Trophoblast cell (in vitro differentiated cells and primary cell): Measurements from ENCODE around the gene WSCD2. TPM values are rescaled to one million over a fixed set of nuclear protein-coding genes. Genes with fewer than 3 reads are reported as not detected.

Experiments used
- DNase-seq, 2 donors: peaks; one replicate each; pipeline ENCODE4 v3.0.0-alpha.2; 2016
- H2AFZ ChIP-seq: 2 replicates; pipeline ENCODE4 v1.6.1; 2013; ENCODE audit warnings: low read length, moderate library complexity, mild to moderate bottlenecking; ENCODE audit not compliant: insufficient read depth, poor library complexity
- H2AK5ac ChIP-seq: 2 replicates; pipeline ENCODE4 v1.6.1; 2013; ENCODE audit warnings: mild to moderate bottlenecking, low read length
- H2BK120ac ChIP-seq: 2 replicates; pipeline ENCODE4 v1.6.1; 2013; ENCODE audit warnings: low read length, mild to moderate bottlenecking, moderate library complexity; ENCODE audit not compliant: insufficient read depth, poor library complexity
- H2BK12ac ChIP-seq: 2 replicates; pipeline ENCODE4 v1.6.1; 2013; ENCODE audit warnings: mild to moderate bottlenecking, low read length, moderate library complexity
- H2BK5ac ChIP-seq: 2 replicates; pipeline ENCODE4 v1.6.1; 2013; ENCODE audit warnings: low read length, low read depth, moderate library complexity, mild to moderate bottlenecking; ENCODE audit not compliant: poor library complexity
- H3K14ac ChIP-seq: 2 replicates; pipeline ENCODE4 v1.6.1; 2013; ENCODE audit warnings: mild to moderate bottlenecking, low read length
- H3K18ac ChIP-seq: 2 replicates; pipeline ENCODE4 v1.6.1; 2013; ENCODE audit warnings: mild to moderate bottlenecking, low read length
- H3K23ac ChIP-seq: 2 replicates; pipeline ENCODE4 v1.6.1; 2013; ENCODE audit warnings: low read length
- H3K27ac ChIP-seq: 2 replicates; pipeline ENCODE4 v1.5.1; 2013; ENCODE audit warnings: low read depth, mild to moderate bottlenecking, inconsistent platforms, low read length, moderate library complexity
- H3K27me3 ChIP-seq: 2 replicates; pipeline ENCODE4 v1.6.1; 2013; ENCODE audit warnings: inconsistent platforms, mild to moderate bottlenecking, low read length, moderate library complexity; ENCODE audit not compliant: insufficient read depth
- H3K36me3 ChIP-seq, 2 experiments: 1 replicate in 1 of 2; 2 replicates in 1 of 2; pipeline ENCODE4 v1.6.1; 2013; ENCODE audit warnings: low read length in 2 of 2, mild to moderate bottlenecking in 2 of 2, moderate library complexity in 1 of 2; ENCODE audit not compliant: insufficient read depth in 2 of 2, control insufficient read depth in 1 of 2
- H3K4ac ChIP-seq: 2 replicates; pipeline ENCODE4 v1.6.1; 2013; ENCODE audit warnings: low read depth, mild to moderate bottlenecking, low read length, moderate library complexity
- H3K4me1 ChIP-seq, 2 experiments: 1 replicate in 1 of 2; 2 replicates in 1 of 2; pipeline ENCODE4 v1.6.1; 2013; ENCODE audit warnings: low read length in 2 of 2, mild to moderate bottlenecking in 2 of 2, moderate library complexity in 1 of 2; ENCODE audit not compliant: insufficient read depth in 2 of 2, control insufficient read depth in 1 of 2
- H3K4me2 ChIP-seq: 2 replicates; pipeline ENCODE4 v1.6.1; 2013; ENCODE audit warnings: inconsistent platforms, mild to moderate bottlenecking, low read length, moderate library complexity
- H3K4me3 ChIP-seq: 2 replicates; pipeline ENCODE4 v1.5.1; 2013; ENCODE audit warnings: mild to moderate bottlenecking, low read depth, low read length, inconsistent platforms
- H3K79me1 ChIP-seq: one replicate; pipeline ENCODE4 v1.6.1; 2013; ENCODE audit warnings: low read length
- H3K79me2 ChIP-seq: 2 replicates; pipeline ENCODE4 v1.6.1; 2013; ENCODE audit warnings: low read length, mild to moderate bottlenecking; ENCODE audit not compliant: control insufficient read depth, insufficient read depth, poor library complexity
- H3K9ac ChIP-seq: 2 replicates; pipeline ENCODE4 v1.6.1; 2013; ENCODE audit warnings: mild to moderate bottlenecking, low read length
- H3K9me3 ChIP-seq: 2 replicates; pipeline ENCODE4 v1.6.1; 2013; ENCODE audit warnings: low read depth, mild to moderate bottlenecking, control low read depth, inconsistent platforms, low read length; ENCODE audit not compliant: insufficient read depth
- H4K12ac ChIP-seq: 2 replicates; pipeline ENCODE4 v1.6.1; 2013; ENCODE audit warnings: low read depth, mild to moderate bottlenecking, low read length, moderate library complexity
- H4K8ac ChIP-seq: 2 replicates; pipeline ENCODE4 v1.6.1; 2013; ENCODE audit warnings: low read depth, mild to moderate bottlenecking, low read length, moderate library complexity
- H4K91ac ChIP-seq: one replicate; pipeline ENCODE4 v1.6.1; 2013; ENCODE audit warnings: low read depth, mild to moderate bottlenecking, low read length, moderate library complexity
- WGBS: extraction: QIAGEN DNeasy Blood & Tissue Kit; methylation state at CpG from one replicate; pipeline ENCODE4 v1.1.7; 2013; ENCODE audit warnings: missing lambda C conversion rate; ENCODE audit not compliant: insufficient read length, insufficient coverage; ENCODE audit errors: extremely low coverage; 5-methylcytosine and 5-hydroxymethylcytosine counted together
- polyA plus RNA-seq: library from polyadenylated mRNA; stranded (reverse); fragments of 200-250 nt; gene quantifications from 2 replicates; pipeline ENCODE4 v1.2.3, GENCODE V29; 2013

Gene WSCD2
- polyA plus RNA-seq, result 0.03 and 0.08 TPM in 2 replicates

DNA sequence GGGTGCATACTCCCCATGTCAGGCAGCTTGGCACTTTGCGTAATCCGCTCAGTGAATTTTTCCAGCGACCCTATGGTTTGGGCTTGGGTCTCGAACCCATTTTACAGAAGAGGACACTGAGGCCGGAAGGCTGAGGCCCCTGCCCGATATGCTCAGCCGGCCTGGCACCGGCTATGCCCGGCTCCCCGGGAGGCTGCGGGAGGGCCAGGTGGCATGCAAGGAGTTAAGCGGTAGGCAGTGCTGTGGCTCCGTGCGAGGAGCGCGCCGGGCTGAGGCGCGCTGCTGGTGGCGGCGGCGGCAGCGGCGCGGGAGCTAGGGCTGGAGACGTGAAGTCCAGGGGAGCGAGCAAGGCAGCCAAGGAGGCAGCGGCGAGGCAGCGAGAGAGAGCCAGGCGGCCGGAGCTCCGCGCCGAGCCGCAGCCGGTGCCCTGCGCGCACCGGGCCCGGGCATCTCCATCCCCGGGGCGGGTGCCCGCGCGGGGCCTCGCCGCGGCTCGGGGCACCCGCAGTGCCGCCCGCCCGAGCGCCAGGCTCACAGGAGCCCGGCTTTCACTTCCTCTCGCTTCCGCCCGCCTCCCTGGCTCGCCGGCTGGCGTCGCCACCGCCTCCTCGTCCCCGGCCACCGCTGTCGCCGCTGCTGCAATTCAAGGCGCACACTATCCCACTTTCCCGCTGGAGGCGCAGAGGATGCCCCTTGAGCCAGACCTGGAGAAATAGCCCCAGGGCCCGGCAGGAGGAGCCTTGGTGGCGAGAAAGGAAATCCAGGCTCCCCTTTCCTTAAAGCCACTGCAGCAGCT, at the start of gene WSCD2:
TSS of gene WSCD2 (plus strand) at position 272 of the 796 bp plus-strand sequence. CDS start 66,545 bp downstream, outside the sequence.
- Histone ChIP-seq H2AK5ac (no peak within 1 kb of the TSS), H3K79me2 (no peaks in the 10 kb centered on the region), H4K12ac (no peak within 1 kb of the TSS), H3K79me1 (no peaks in the 10 kb centered on the region), H3K4me1 (peaks cover 0 to 3% of the 10 kb centered on the region in 2 experiments), H4K91ac (no peak within 1 kb of the TSS), H2BK12ac (no peak within 1 kb of the TSS), H3K9me3 (no peaks in the 10 kb centered on the region), H3K27me3 (no peaks in the 10 kb centered on the region), H2BK5ac (no peak within 1 kb of the TSS), H3K9ac (no peak within 1 kb of the TSS), H3K4me3 (peak within 1 kb of the TSS; percentile 60), H3K27ac (no peak within 1 kb of the TSS), H3K36me3 (no peaks in the 10 kb centered on the region), H3K18ac (no peak within 1 kb of the TSS), H3K14ac (no peak within 1 kb of the TSS), H3K23ac (no peak within 1 kb of the TSS), H2BK120ac (no peak within 1 kb of the TSS), H4K8ac (no peak within 1 kb of the TSS), H2AFZ (peak within 1 kb of the TSS; percentile 39), H3K4ac (no peak within 1 kb of the TSS), H3K4me2 (peak within 1 kb of the TSS; percentile 71)
- DNase-seq, result peak in 1 of 2 donors; percentile 26
- no CpG with 5 or more reads among the region's 74 CpGs for WGBS

DNA sequence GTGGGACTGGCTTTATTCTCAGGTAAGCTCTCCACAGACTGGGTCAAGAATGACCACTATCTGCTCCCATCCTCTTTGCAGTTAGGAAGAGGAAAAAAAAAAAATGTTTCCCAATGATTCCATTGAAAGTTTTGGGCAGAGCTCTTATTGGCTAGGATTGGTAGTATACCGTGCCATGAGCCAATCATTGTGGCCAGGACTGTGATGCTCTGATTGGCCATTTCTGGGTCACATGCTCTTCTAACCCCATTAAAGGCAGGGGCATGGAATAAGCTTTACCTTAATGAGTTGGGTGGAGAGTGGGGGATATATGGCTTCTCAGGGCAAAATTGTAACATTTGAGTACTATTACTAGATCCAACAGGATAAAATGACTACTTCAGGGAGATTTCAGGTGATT, 49.4 kb upstream of the WSCD2 start:
- Histone ChIP-seq H3K79me1 (no peaks in the 10 kb centered on the region), H3K27me3 (no peaks in the 10 kb centered on the region), H2BK120ac (no peak overlapping the region), H4K91ac (no peak overlapping the region), H2BK12ac (no peak overlapping the region), H3K27ac (no peak overlapping the region), H2AFZ (no peak overlapping the region), H3K9me3 (no peaks in the 10 kb centered on the region), H3K4me2 (no peak overlapping the region), H4K12ac (no peak overlapping the region), H4K8ac (no peak overlapping the region), H2BK5ac (no peak overlapping the region), H3K4me3 (no peak overlapping the region), H3K36me3 (no peaks in the 10 kb centered on the region), H3K4me1 (no peaks in the 10 kb centered on the region), H3K18ac (no peak overlapping the region), H3K4ac (no peak overlapping the region), H3K79me2 (no peaks in the 10 kb centered on the region), H3K14ac (no peak overlapping the region), H3K9ac (no peak overlapping the region), H2AK5ac (no peak overlapping the region), H3K23ac (no peak overlapping the region)
- DNase-seq, result no peak
- no CpG with 5 or more reads among the region's 1 CpG for WGBS

DNA sequence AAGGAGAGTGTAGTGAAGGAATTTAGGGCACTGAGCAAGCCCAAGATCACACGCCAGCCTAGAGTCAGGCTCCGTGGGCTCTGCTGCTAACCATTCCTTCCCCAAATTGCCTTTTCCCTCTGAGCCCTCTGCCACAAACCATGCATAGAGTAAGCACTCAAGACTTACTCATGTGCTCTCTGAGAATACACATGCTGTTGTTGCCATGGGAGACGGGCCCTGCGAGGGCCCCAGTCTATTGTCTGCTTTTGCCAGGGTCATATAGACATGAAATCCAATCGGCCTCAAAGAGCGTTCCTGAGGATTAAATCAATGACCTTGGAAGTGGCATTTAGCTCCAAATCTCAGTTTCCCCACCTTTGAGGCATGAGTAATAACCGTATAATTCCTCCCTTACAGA, 48.7 kb upstream of the WSCD2 start:
- Histone ChIP-seq H3K18ac (no peak overlapping the region), H3K9ac (no peak overlapping the region), H3K4me3 (no peak overlapping the region), H2AK5ac (no peak overlapping the region), H3K14ac (no peak overlapping the region), H3K27me3 (no peaks in the 10 kb centered on the region), H2BK12ac (no peak overlapping the region), H3K9me3 (no peaks in the 10 kb centered on the region), H2BK120ac (no peak overlapping the region), H3K27ac (no peak overlapping the region), H3K36me3 (no peaks in the 10 kb centered on the region), H3K23ac (no peak overlapping the region), H2AFZ (no peak overlapping the region), H3K4ac (no peak overlapping the region), H3K79me2 (no peaks in the 10 kb centered on the region), H3K4me1 (no peaks in the 10 kb centered on the region), H4K12ac (no peak overlapping the region), H2BK5ac (no peak overlapping the region), H3K79me1 (no peaks in the 10 kb centered on the region), H4K8ac (no peak overlapping the region), H3K4me2 (no peak overlapping the region), H4K91ac (no peak overlapping the region)
- DNase-seq, result no peak
- WGBS, result no CpG with 5 or more reads among the region's 7 CpGs

DNA sequence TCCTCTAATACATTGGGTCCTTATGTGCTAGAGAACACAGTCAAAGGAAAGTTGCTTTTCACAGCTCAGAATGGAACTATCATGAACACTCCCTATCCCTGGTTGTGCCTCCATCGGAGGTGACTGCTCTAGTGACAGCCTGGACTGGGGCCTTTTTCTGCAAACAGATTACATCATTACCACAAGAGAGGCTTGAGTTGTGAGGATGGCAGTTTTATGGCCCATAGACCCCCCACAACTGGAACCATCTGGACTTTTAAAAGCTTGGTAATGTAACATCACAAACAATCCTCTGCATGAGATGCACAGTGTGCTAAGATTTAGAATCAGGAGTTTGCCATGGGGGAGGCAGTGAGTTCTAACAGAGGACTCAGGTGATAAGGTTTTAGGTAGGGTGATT, 46.6 kb upstream of the WSCD2 start:
- Histone ChIP-seq H3K4me1 (no peaks in the 10 kb centered on the region), H2BK120ac (no peak overlapping the region), H4K8ac (no peak overlapping the region), H3K27ac (no peak overlapping the region), H3K4ac (no peak overlapping the region), H3K27me3 (no peaks in the 10 kb centered on the region), H2BK5ac (no peak overlapping the region), H3K9ac (no peak overlapping the region), H3K23ac (no peak overlapping the region), H3K4me2 (no peak overlapping the region), H3K36me3 (no peaks in the 10 kb centered on the region), H3K18ac (no peak overlapping the region), H3K14ac (no peak overlapping the region), H3K79me1 (no peaks in the 10 kb centered on the region), H2AFZ (no peak overlapping the region), H3K9me3 (no peaks in the 10 kb centered on the region), H4K12ac (no peak overlapping the region), H3K79me2 (no peaks in the 10 kb centered on the region), H2AK5ac (no peak overlapping the region), H3K4me3 (no peak overlapping the region), H2BK12ac (no peak overlapping the region), H4K91ac (no peak overlapping the region)
- no CpG with 5 or more reads among the region's 1 CpG for WGBS
- no peak for DNase-seq
